HG03439 (cell line): ENCODE results near the gene IQSEC3.
"Not testable (repeated sequence)": the region's sequence is repeated elsewhere in the genome, so short reads cannot be mapped to it uniquely, and the experiment has no call there.

Experiments
- ATAC-seq: cut with Tn5 transposase; IDR thresholded peaks from one replicate; pipeline ENCODE4 v1.9.1; 2021; ENCODE audit warnings: mild to moderate bottlenecking, moderate library complexity; ENCODE audit not compliant: unreplicated experiment

IQSEC3 gene

GRCh38 chr12:66428-66781, at the start of gene IQSEC3:
Gene IQSEC3, plus strand, starts transcription at chr12:66767. Its CDS starts 116 bp downstream, at chr12:66883.
- not testable (repeated sequence) for ATAC-seq

GRCh38 chr12:17370-18340, 48.9 kb upstream of the IQSEC3 start:
- not testable (repeated sequence) for ATAC-seq

- not testable (repeated sequence) for ATAC-seq
These were observed 47.6 kb upstream of the IQSEC3 start for GRCh38 chr12:18821-19567.

GRCh38 chr12:19906-20305, 46.7 kb upstream of the IQSEC3 start:
- not testable (repeated sequence) for ATAC-seq

GRCh38 chr12:20757-21156, 45.8 kb upstream of the IQSEC3 start:
- ATAC-seq: no peak

GRCh38 chr12:21301-22189, 45.0 kb upstream of the IQSEC3 start:
- ATAC-seq: no peak

- ATAC-seq: no peak
These were observed 44.4 kb upstream of the IQSEC3 start for GRCh38 chr12:22190-22529.

- no peak for ATAC-seq
These were observed 43.9 kb upstream of the IQSEC3 start for GRCh38 chr12:22530-23201.

- ATAC-seq: not testable (repeated sequence)
These were observed 38.7 kb upstream of the IQSEC3 start for GRCh38 chr12:27904-28303.

GRCh38 chr12:38775-39174, 27.8 kb upstream of the IQSEC3 start:
- not testable (repeated sequence) for ATAC-seq

GRCh38 chr12:39555-40265, 26.9 kb upstream of the IQSEC3 start:
- not testable (repeated sequence) for ATAC-seq

GRCh38 chr12:44352-44751, 22.2 kb upstream of the IQSEC3 start:
- ATAC-seq: not testable (repeated sequence)

GRCh38 chr12:45235-45990, 21.2 kb upstream of the IQSEC3 start:
- not testable (repeated sequence) for ATAC-seq

- not testable (repeated sequence) for ATAC-seq
These were observed 20.6 kb upstream of the IQSEC3 start for GRCh38 chr12:45991-46358.

GRCh38 chr12:46542-46941, 20.0 kb upstream of the IQSEC3 start:
- not testable (repeated sequence) for ATAC-seq

GRCh38 chr12:47699-48226, 18.8 kb upstream of the IQSEC3 start:
- ATAC-seq: not testable (repeated sequence)

- ATAC-seq: not testable (repeated sequence)
These were observed 17.4 kb upstream of the IQSEC3 start for GRCh38 chr12:49149-49548.

GRCh38 chr12:51087-51486, 15.5 kb upstream of the IQSEC3 start:
- ATAC-seq: not testable (repeated sequence)

GRCh38 chr12:51962-52361, 14.6 kb upstream of the IQSEC3 start:
- not testable (repeated sequence) for ATAC-seq
